OCI-LY7 (cell line): ENCODE results near the gene UBE3C.

Source experiments
- CTCF ChIP-seq: fragments of 200-600 bp; sonication (generic); conservative IDR thresholded peaks from 2 replicates; pipeline ENCODE4 v1.5.1; 2014; ENCODE audit warnings: mild to moderate bottlenecking, antibody characterized with exemption, low read length, moderate library complexity, mixed read lengths
- EZH2phosphoT487 ChIP-seq: fragments of 200-600 bp; sonication (generic); IDR thresholded peaks from 2 replicates; pipeline ENCODE4 v1.6.1; 2018; ENCODE audit warnings: low read depth, borderline replicate concordance, mild to moderate bottlenecking, mixed run types, antibody characterized with exemption, low read length, moderate library complexity, mixed read lengths

- TF ChIP-seq CTCF: no peak
- no peak for TF ChIP-seq EZH2phosphoT487
Observed at GRCh38 chr7:157268540-157268939, 129.8 kb downstream of the UBE3C start.
